ENCODE measurements around the gene PERCC1. TPM values are rescaled to one million over a fixed set of nuclear protein-coding genes. Genes with fewer than 3 reads are reported as not detected.
"Not testable (repeated sequence)": the region's sequence is repeated elsewhere in the genome, so short reads cannot be mapped to it uniquely, and the experiment has no call there.

Gene PERCC1
- total RNA-seq, 6 donors from 2014 or later, result 0.27 to 2.2 TPM; not detected in 4

DNA sequence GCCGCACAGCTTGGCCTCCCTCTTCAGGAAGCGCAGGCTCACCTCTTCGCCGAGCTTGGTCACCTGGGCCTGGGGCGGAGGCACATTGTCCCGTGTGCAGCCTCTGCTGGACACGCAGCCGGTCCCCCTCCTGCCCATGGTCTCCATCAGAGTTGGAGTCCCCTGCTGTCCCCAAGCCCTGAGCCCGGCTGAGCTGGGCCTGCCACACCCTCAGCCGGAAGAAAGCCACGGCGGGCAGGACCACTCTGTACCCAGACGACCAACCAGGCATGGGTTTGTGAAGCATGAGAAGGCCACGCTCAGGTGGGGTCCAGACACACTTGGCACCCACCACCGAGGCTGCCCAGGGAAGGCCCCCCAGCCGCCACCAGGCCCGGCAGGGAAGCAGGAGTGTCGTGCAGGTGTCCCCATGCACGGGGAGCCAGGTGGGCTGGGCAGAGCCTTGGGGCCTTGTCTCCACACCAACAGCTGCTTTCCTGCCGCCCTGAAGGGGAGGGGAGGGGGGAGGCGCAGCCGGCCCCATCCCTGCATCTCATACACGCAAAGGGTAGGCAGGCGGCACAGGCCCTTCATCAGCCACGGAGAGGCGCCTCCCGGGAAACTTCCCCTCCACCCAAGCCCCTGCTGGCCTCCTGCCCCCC is 8.3 kb downstream of the PERCC1 start:
- DNase-seq (peak in 1 of 2 donors; percentile 75), ATAC-seq (ENCODE audit: low FRiP score in 2 of 2) (no peak)
- H3K27ac ChIP-seq, result no peak overlapping the region
- no peaks in the 10 kb centered on the region for H3K36me3 ChIP-seq
- no peaks in the 10 kb centered on the region for H3K4me1 ChIP-seq
- TF ChIP-seq POLR2AphosphoS5 (IDR thresholded peaks at IDR 0.05) (no peak), POLR2A (IDR thresholded peaks at IDR 0.05) (no peak), EP300 (IDR thresholded peaks at IDR 0.05) (no peak)
- TF ChIP-seq, protein P1, sequence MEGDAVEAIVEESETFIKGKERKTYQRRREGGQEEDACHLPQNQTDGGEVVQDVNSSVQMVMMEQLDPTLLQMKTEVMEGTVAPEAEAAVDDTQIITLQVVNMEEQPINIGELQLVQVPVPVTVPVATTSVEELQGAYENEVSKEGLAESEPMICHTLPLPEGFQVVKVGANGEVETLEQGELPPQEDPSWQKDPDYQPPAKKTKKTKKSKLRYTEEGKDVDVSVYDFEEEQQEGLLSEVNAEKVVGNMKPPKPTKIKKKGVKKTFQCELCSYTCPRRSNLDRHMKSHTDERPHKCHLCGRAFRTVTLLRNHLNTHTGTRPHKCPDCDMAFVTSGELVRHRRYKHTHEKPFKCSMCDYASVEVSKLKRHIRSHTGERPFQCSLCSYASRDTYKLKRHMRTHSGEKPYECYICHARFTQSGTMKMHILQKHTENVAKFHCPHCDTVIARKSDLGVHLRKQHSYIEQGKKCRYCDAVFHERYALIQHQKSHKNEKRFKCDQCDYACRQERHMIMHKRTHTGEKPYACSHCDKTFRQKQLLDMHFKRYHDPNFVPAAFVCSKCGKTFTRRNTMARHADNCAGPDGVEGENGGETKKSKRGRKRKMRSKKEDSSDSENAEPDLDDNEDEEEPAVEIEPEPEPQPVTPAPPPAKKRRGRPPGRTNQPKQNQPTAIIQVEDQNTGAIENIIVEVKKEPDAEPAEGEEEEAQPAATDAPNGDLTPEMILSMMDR (IDR thresholded peaks at IDR 0.05), result no peak
- H3K4me3 ChIP-seq, result no peak overlapping the region
- 76 to 85% methylated on average over 11 to 27 of the region's 27 CpGs for WGBS, 2 donors
- no peaks in the 10 kb centered on the region for H3K9me3 ChIP-seq
- no peaks in the 10 kb centered on the region for H3K27me3 ChIP-seq

DNA sequence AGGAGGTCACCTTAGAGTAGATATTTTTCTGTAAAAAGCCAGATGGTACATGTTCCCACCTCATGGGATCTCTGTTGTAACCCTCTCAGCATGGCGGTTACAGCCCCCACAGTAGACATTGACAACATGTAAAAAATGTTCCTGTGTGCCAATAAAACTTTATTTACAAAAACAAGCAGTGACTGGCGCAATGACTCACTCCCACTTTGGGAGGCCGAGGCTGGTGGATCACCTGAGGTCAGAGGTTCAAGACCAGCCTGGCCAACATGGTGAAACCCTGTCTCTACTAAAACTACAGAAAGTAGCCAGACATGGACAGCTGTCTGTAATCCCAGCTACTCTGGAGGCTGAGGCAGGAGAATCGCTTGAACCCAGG is 8.8 kb downstream of the PERCC1 start:
- H3K36me3 ChIP-seq; H3K4me1 ChIP-seq; DNase-seq; H3K4me3 ChIP-seq; H3K9me3 ChIP-seq; H3K27ac ChIP-seq; H3K27me3 ChIP-seq; ATAC-seq (ENCODE audit: low FRiP score in 2 of 2): not testable (repeated sequence)
- WGBS, 2 donors, result 92 to 96% methylated on average over 4 of the region's 4 CpGs

DNA sequence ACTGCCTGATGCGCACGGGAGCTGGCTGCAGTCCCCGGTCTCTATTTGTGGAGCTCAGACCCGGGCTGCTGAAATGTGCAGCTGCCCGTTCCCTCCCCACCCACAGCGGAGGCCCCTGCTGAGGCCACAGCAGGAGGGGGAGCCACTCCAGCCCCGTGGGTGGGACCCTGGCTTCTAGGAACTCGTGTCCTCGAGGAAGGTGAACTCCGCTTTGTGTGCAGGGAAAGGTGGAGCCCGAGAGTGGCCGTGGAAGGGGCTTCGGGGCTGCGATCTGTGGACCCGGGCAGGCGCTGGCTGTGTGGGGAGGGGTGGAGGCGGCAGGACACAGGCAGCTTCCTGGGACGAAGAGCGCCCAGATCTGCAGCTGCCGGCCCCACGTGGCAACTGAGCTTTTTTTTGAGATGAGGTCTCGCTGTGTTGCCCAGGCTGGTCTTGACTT is 10.5 kb downstream of the PERCC1 start:
- no peak overlapping the region for H3K27ac ChIP-seq
- no peaks in the 10 kb centered on the region for H3K4me1 ChIP-seq
- H3K36me3 ChIP-seq, result peaks cover 0 to 13% (median 9%) of the 10 kb centered on the region in 4 donors
- DNase-seq, result peak in 1 of 2 donors; percentile 68
- no peak for ATAC-seq (ENCODE audit: low FRiP score in 2 of 2)
- no peaks in the 10 kb centered on the region for H3K9me3 ChIP-seq
- no peak overlapping the region for H3K4me3 ChIP-seq
- TF ChIP-seq POLR2AphosphoS5 (IDR thresholded peaks at IDR 0.05) (no peak), POLR2A (IDR thresholded peaks at IDR 0.05) (no peak), EP300 (IDR thresholded peaks at IDR 0.05) (no peak)
- TF ChIP-seq, protein P1 (IDR thresholded peaks at IDR 0.05), result no peak
- WGBS, 2 donors, result 64 to 68% methylated on average over 14 to 22 of the region's 22 CpGs
- H3K27me3 ChIP-seq, result no peaks in the 10 kb centered on the region

DNA sequence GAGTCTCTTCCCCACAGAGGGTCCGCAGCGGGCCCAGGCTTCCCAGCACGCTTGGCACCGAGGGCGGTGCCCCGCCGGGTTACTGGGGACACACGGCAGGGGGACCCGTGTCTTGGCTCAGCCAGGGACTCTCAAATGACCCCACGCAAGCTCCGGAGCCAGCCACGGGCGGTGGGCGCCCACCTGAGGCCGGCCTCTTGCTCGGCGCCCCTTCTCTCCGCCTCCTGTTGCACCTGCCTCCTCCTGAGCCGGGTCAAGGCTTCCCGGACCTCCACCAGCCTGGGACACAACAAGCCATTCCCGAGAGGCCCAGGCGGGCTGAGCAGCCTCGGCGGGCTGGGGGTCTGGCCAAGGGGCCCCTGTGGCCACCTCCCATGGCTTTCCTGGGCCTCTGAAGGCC is 11.8 kb downstream of the PERCC1 start:
- Histone ChIP-seq H3K9me3 (no peaks in the 10 kb centered on the region), H3K4me3 (no peak overlapping the region), H3K36me3 (peaks cover 4 to 26% (median 21%) of the 10 kb centered on the region in 4 donors), H3K27ac (no peak overlapping the region), H3K27me3 (no peaks in the 10 kb centered on the region), H3K4me1 (no peaks in the 10 kb centered on the region)
- DNase-seq (peak in 1 of 2 donors; percentile 79), ATAC-seq (ENCODE audit: low FRiP score in 2 of 2) (no peak)
- no peak for TF ChIP-seq POLR2A (IDR thresholded peaks at IDR 0.05)
- no peak for TF ChIP-seq POLR2AphosphoS5 (IDR thresholded peaks at IDR 0.05)
- WGBS, 2 donors, result 91 to 96% methylated on average over 10 to 13 of the region's 24 CpGs

DNA sequence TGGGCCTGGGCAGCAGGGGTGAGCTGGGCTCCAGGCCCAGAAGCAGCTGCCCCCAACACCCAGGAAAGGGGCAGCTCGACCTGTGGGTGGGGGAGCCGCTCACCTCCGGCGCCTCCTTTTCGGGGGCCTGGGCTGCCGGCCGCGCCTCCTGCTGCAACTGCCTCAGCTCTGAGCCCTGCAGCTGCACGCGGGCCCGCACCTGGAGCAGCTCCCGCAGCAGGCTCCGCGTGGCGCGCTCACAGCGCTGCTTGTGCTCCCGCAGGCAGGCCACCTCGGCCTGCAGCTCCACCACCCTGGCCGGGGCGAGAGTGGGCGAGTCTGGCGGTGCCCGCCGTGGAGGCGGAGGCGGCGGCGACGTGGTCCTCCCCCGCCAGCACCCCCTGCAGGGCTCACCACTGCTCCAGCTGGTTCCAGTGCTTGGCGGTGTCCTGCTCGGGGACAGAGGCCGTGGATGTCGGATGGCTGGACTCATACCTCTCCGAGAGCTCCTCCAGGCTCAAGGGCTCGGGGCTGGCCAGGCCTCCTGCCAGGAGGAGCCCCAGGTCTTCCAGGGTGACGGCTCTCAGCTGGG is 12.6 kb downstream of the PERCC1 start:
- Histone ChIP-seq H3K36me3 (peaks cover 4 to 34% (median 29%) of the 10 kb centered on the region in 4 donors), H3K27ac (no peak overlapping the region), H3K4me3 (no peak overlapping the region), H3K4me1 (no peaks in the 10 kb centered on the region), H3K27me3 (no peaks in the 10 kb centered on the region), H3K9me3 (no peaks in the 10 kb centered on the region)
- no peak for TF ChIP-seq POLR2AphosphoS5 (IDR thresholded peaks at IDR 0.05)
- TF ChIP-seq EP300 (IDR thresholded peaks at IDR 0.05), result no peak
- no peak for TF ChIP-seq POLR2A (IDR thresholded peaks at IDR 0.05)
- TF ChIP-seq, protein P1 (IDR thresholded peaks at IDR 0.05), result no peak
- peak in 1 of 2 donors; percentile 85 for DNase-seq
- ATAC-seq (ENCODE audit: low FRiP score in 2 of 2), result no peak
- WGBS, 2 donors, result 91% methylated on average over 34 of the region's 38 CpGs; no CpG with 5 or more reads in 1 of the 2 donors
